Panc1 (cell line): ENCODE measurements around the gene ZDHHC19.

Experiments
- CTCF ChIP-seq: fragments of 450-650 bp; IDR thresholded peaks from 2 replicates; pipeline ENCODE4 v1.5.1; 2017; ENCODE audit warnings: mild to moderate bottlenecking
- POLR2AphosphoS5 ChIP-seq: IDR thresholded peaks from 2 replicates; pipeline ENCODE4 v1.6.1; 2012; ENCODE audit warnings: mild to moderate bottlenecking, low read depth, low read length, moderate library complexity

GRCh38 chr3:196192524-196193051 lies 18.6 kb downstream of the ZDHHC19 start:
- TF ChIP-seq CTCF (no peak), POLR2AphosphoS5 (no peak)
